T-helper 2 cell treated with Interferon-gamma antibody and Interleukin-4, amounts not matched to agents 5 μg/mL and 100 μg/mL, for 36 hours (primary cell): Measurements from ENCODE around the gene CTNNA2.

Source experiments
- DNase-seq: peaks from one replicate; pipeline ENCODE4 v3.0.0; 2021; ENCODE audit warnings: low spot score
- H3K27ac Mint-ChIP-seq: one replicate; pipeline ENCODE4 v1.8.0; 2021; ENCODE audit warnings: mild to moderate bottlenecking, mixed read lengths
- H3K27me3 Mint-ChIP-seq: one replicate; pipeline ENCODE4 v1.8.0; 2021; ENCODE audit warnings: low read depth, mixed read lengths
- H3K36me3 Mint-ChIP-seq: one replicate; pipeline ENCODE4 v1.8.0; 2021; ENCODE audit warnings: low read depth, mixed read lengths
- H3K4me1 Mint-ChIP-seq: one replicate; pipeline ENCODE4 v1.8.0; 2021; ENCODE audit warnings: low read depth, mixed read lengths
- H3K4me3 Mint-ChIP-seq: one replicate; pipeline ENCODE4 v1.8.0; 2022; ENCODE audit warnings: mild to moderate bottlenecking, moderate library complexity, mixed read lengths
- H3K9me3 Mint-ChIP-seq: one replicate; pipeline ENCODE4 v1.8.0; 2021; ENCODE audit warnings: mixed read lengths

CTNNA2 gene

GRCh38 chr2:80377071-80377470 lies 864.2 kb downstream of the CTNNA2 start:
- H3K4me3 Mint-ChIP-seq, result no peak overlapping the region
- DNase-seq, result no peak
- H3K9me3 Mint-ChIP-seq, result peaks cover 49% of the 10 kb centered on the region
- H3K27me3 Mint-ChIP-seq, result no peaks in the 10 kb centered on the region
- H3K4me1 Mint-ChIP-seq, result no peaks in the 10 kb centered on the region
- no peak overlapping the region for H3K27ac Mint-ChIP-seq
- H3K36me3 Mint-ChIP-seq, result no peaks in the 10 kb centered on the region

DNA sequence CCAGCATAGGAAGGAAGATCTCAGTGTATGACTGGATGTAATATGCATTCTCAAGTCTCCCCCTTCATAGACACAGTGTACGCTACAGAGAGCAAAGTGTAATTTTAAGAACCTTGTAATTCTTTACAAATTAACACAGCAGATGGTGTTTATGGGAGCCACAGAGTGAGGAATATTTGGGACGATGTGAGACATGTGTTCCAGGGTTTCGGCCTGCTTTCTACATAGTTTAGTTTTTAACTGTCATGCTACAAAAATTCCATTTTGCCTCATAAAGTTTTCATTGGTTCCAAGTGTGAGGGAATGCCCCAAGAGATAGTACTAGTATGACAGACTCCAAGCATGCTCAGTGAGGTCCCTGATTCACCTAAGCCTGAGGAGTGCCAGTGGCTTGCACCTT lies 867.9 kb downstream of the CTNNA2 start:
- Mint-ChIP-seq H3K9me3 (peaks cover 53% of the 10 kb centered on the region), H3K36me3 (no peaks in the 10 kb centered on the region), H3K27ac (no peak overlapping the region), H3K4me1 (no peaks in the 10 kb centered on the region), H3K4me3 (no peak overlapping the region), H3K27me3 (no peaks in the 10 kb centered on the region)
- DNase-seq, result no peak

DNA sequence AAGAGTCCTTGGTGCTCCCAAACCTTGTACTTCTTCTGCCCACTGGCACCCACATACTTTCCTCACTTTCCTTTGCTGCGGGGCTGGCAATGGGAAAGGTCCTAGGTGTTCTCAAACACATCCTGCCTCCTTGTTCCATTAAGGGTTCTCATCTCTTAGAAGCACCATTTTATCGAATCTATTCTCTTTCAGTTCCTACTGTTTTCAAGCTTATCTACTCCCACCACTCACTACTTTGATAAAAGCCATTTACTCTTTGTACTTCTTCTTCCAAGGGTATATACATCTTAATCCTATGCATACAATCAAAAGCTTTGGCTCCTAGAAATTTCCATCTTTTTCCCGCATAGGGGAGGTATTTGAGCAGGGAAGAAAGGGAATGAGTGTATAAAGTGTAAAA lies 868.8 kb downstream of the CTNNA2 start:
- H3K9me3 Mint-ChIP-seq, result peaks cover 55% of the 10 kb centered on the region

GRCh38 chr2:80392441-80392840 lies 879.6 kb downstream of the CTNNA2 start:
- Mint-ChIP-seq H3K9me3 (peaks cover 9% of the 10 kb centered on the region), H3K4me3 (no peak overlapping the region), H3K4me1 (no peaks in the 10 kb centered on the region), H3K27me3 (no peaks in the 10 kb centered on the region), H3K36me3 (no peaks in the 10 kb centered on the region), H3K27ac (no peak overlapping the region)
- no peak for DNase-seq

More for the DNA sequence above, 868.8 kb downstream of the CTNNA2 start:
- no peaks in the 10 kb centered on the region for H3K4me1 Mint-ChIP-seq
- H3K27ac Mint-ChIP-seq, result no peak overlapping the region
- H3K4me3 Mint-ChIP-seq, result no peak overlapping the region
- no peaks in the 10 kb centered on the region for H3K36me3 Mint-ChIP-seq
- no peak for DNase-seq
- no peaks in the 10 kb centered on the region for H3K27me3 Mint-ChIP-seq

GRCh38 chr2:80393991-80394390 lies 881.1 kb downstream of the CTNNA2 start:
- Mint-ChIP-seq H3K27ac (no peak overlapping the region), H3K9me3 (peaks cover 15% of the 10 kb centered on the region), H3K4me1 (no peaks in the 10 kb centered on the region), H3K27me3 (no peaks in the 10 kb centered on the region), H3K4me3 (no peak overlapping the region), H3K36me3 (no peaks in the 10 kb centered on the region)
- no peak for DNase-seq

DNA sequence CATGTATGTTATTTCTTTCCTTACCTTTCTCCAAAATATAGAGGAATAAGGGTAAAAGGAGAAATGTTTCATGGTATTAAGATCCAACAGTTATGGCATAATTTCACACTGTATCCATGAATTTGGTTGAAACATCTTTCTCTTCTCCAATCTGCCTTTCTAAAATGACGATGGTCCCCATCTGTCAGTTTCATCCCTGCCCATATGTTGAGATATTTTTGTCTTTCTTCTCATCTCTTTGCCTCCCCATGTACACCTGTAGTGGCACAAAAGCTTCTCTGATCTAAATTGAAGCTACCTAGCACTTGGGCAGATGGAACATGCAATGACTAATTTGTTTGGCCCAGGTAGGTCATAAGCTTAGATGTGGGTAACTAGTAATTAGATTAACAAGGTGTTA lies 882.4 kb downstream of the CTNNA2 start:
- Mint-ChIP-seq H3K36me3 (no peaks in the 10 kb centered on the region), H3K27ac (no peak overlapping the region), H3K4me3 (no peak overlapping the region), H3K4me1 (no peaks in the 10 kb centered on the region), H3K9me3 (peaks cover 20% of the 10 kb centered on the region), H3K27me3 (no peaks in the 10 kb centered on the region)
- DNase-seq, result no peak

DNA sequence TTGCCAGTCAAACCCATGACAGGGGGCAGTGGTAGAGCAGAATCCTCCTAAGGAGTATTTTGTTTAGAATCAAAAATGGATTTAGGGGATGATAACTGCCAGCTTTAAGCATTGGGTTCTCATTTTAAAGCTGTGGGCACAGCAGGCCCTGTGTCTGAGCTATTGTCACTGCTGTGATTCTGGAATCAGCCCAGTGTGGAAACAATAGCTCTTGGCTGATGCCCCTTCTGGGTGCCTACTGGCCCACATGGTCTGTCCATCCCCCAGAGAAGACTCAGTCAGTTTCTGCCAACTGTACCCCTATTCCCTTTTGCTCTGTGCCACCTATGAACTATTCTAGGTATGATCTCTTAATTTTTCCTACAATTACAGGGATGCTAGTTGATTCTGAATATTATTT lies 883.4 kb downstream of the CTNNA2 start:
- Mint-ChIP-seq H3K27me3 (no peaks in the 10 kb centered on the region), H3K36me3 (no peaks in the 10 kb centered on the region), H3K4me3 (no peak overlapping the region), H3K27ac (no peak overlapping the region), H3K9me3 (peaks cover 28% of the 10 kb centered on the region), H3K4me1 (no peaks in the 10 kb centered on the region)
- DNase-seq, result no peak

- no peak overlapping the region for H3K27ac Mint-ChIP-seq
- H3K36me3 Mint-ChIP-seq, result no peaks in the 10 kb centered on the region
- no peaks in the 10 kb centered on the region for H3K27me3 Mint-ChIP-seq
- H3K9me3 Mint-ChIP-seq, result peaks cover 30% of the 10 kb centered on the region
- H3K4me3 Mint-ChIP-seq, result no peak overlapping the region
- no peaks in the 10 kb centered on the region for H3K4me1 Mint-ChIP-seq
- no peak for DNase-seq
Observed at GRCh38 chr2:80403081-80403480, 890.2 kb downstream of the CTNNA2 start.

DNA sequence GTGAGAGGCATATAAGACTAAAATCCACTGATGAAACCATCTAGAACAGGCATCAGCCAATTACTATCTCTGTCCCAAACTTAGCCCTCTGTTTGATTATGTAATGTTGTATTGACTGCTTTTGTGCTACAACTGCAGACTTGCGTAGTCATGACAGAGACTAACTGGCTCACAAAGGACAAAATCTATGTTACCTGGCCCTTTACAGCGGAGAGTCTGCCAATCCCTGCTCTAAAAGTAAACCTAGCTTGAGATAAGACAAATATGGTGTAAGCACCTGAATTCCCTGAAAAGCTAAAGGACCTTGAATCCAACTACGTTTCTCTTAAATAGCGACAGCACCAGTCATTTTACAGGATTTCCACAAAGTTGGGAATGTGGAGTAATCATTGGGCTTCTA lies 894.5 kb downstream of the CTNNA2 start:
- Mint-ChIP-seq H3K4me3 (no peak overlapping the region), H3K27me3 (no peaks in the 10 kb centered on the region), H3K27ac (no peak overlapping the region), H3K36me3 (no peaks in the 10 kb centered on the region), H3K9me3 (peaks cover 17% of the 10 kb centered on the region), H3K4me1 (no peaks in the 10 kb centered on the region)
- no peak for DNase-seq

GRCh38 chr2:80410346-80410745 lies 897.5 kb downstream of the CTNNA2 start:
- Mint-ChIP-seq H3K27me3 (no peaks in the 10 kb centered on the region), H3K27ac (no peak overlapping the region), H3K9me3 (peaks cover 34% of the 10 kb centered on the region), H3K4me3 (no peak overlapping the region), H3K36me3 (no peaks in the 10 kb centered on the region), H3K4me1 (no peaks in the 10 kb centered on the region)
- no peak for DNase-seq

DNA sequence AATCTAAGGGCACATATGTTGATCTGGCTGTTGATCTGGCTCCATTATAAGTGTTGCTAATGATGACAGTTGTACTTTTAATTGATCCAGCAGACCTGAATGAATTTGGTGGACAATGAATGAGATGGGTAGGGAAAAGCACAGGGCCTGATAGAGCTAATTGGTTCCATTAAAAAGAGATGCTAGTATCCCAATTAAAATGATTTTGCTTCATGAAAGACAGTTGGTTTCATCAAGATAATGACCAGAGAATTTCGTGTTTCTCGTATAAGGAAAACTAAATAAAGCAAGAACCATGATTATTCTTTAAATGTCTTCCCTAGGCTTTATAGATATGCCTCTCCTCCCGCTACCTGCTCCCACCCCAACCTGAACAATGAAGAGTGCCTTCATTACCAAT lies 900.3 kb downstream of the CTNNA2 start:
- Mint-ChIP-seq H3K27me3 (no peaks in the 10 kb centered on the region), H3K36me3 (no peaks in the 10 kb centered on the region), H3K27ac (no peak overlapping the region), H3K9me3 (peaks cover 32% of the 10 kb centered on the region), H3K4me3 (no peak overlapping the region), H3K4me1 (no peaks in the 10 kb centered on the region)
- no peak for DNase-seq

DNA sequence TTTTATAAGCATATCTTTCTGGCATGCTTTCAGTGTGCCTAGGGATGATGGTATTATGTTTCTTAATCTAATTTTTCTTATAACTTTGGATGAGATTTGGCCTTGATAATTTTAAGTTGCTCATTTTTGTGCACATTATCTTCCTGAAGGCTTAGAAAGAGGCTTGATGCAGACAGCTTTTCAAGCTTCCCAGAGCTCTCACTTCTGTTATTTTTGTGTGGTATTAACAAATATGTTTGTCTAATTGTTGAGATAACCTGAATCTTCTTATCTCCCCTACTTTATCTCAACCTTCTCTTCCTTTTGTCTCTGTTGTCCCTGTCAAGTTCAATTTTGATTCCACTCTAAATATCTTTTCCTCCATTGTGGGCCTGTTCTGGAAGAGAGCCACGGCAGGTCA lies 904.9 kb downstream of the CTNNA2 start:
- Mint-ChIP-seq H3K4me1 (no peaks in the 10 kb centered on the region), H3K36me3 (no peaks in the 10 kb centered on the region), H3K27ac (no peak overlapping the region), H3K27me3 (no peaks in the 10 kb centered on the region), H3K4me3 (no peak overlapping the region), H3K9me3 (peaks cover 48% of the 10 kb centered on the region)
- no peak for DNase-seq

GRCh38 chr2:80420530-80421208 lies 907.8 kb downstream of the CTNNA2 start:
- H3K4me3 Mint-ChIP-seq, result no peak overlapping the region
- no peaks in the 10 kb centered on the region for H3K36me3 Mint-ChIP-seq
- H3K4me1 Mint-ChIP-seq, result no peaks in the 10 kb centered on the region
- peaks cover 34% of the 10 kb centered on the region for H3K9me3 Mint-ChIP-seq
- H3K27ac Mint-ChIP-seq, result no peak overlapping the region
- H3K27me3 Mint-ChIP-seq, result no peaks in the 10 kb centered on the region
- DNase-seq, result no peak

- no peak overlapping the region for H3K27ac Mint-ChIP-seq
- no peaks in the 10 kb centered on the region for H3K36me3 Mint-ChIP-seq
- no peak for DNase-seq
- no peak overlapping the region for H3K4me3 Mint-ChIP-seq
- H3K4me1 Mint-ChIP-seq, result no peaks in the 10 kb centered on the region
- peaks cover 25% of the 10 kb centered on the region for H3K9me3 Mint-ChIP-seq
- H3K27me3 Mint-ChIP-seq, result no peaks in the 10 kb centered on the region
Observed at GRCh38 chr2:80429251-80429650, 916.4 kb downstream of the CTNNA2 start.

GRCh38 chr2:80437959-80438358 lies 925.1 kb downstream of the CTNNA2 start:
- no peaks in the 10 kb centered on the region for H3K27me3 Mint-ChIP-seq
- no peaks in the 10 kb centered on the region for H3K36me3 Mint-ChIP-seq
- H3K27ac Mint-ChIP-seq, result no peak overlapping the region
- DNase-seq, result no peak
- H3K4me3 Mint-ChIP-seq, result no peak overlapping the region
- peaks cover 23% of the 10 kb centered on the region for H3K9me3 Mint-ChIP-seq
- H3K4me1 Mint-ChIP-seq, result no peaks in the 10 kb centered on the region
